Adrenal gland (tissue), 12 donors: ENCODE measurements around the gene DUOXA2. TPM values are rescaled to one million over a fixed set of nuclear protein-coding genes. Genes with fewer than 3 reads are reported as not detected.
"Not testable (repeated sequence)": the region's sequence is repeated elsewhere in the genome, so short reads cannot be mapped to it uniquely, and the experiment has no call there.

Experiments used
- DNase-seq, 7 donors: peaks; one replicate each; pipeline ENCODE4 v3.0.0-alpha.2; 2019 to 2020
- H3K27ac ChIP-seq, 5 donors: fragments of 200-600 bp; sonication (generic) in 4 of 5; 1 replicate in 3 of 5; 2 replicates in 2 of 5; pipeline versions ENCODE4 v1.5.1 to v1.8.0; 2016 to 2020; ENCODE audit warnings: mild to moderate bottlenecking in 1 of 5
- H3K27me3 ChIP-seq: fragments of 200-600 bp; 2 replicates; pipeline ENCODE4 v1.8.0; 2021
- H3K36me3 ChIP-seq, 2 donors: fragments of 200-600 bp; replicated peaks in 1 of 2; 1 replicate in 1 of 2; 2 replicates in 1 of 2; pipeline versions ENCODE4 v1.5.1 to v1.8.0; 2018 to 2022
- H3K4me1 ChIP-seq, 2 donors: fragments of 200-600 bp; replicated peaks in 1 of 2; 1 replicate in 1 of 2; 2 replicates in 1 of 2; pipeline versions ENCODE4 v1.5.1 to v1.8.0; 2018 to 2021
- H3K4me3 ChIP-seq, 4 donors: fragments of 200-600 bp; sonication (generic) in 3 of 4; one replicate each; pipeline ENCODE4 v1.5.1; 2016 to 2018
- H3K9me3 ChIP-seq, 3 donors: fragments of 200-600 bp; sonication (generic) in 1 of 3; replicated peaks in 1 of 3; 1 replicate in 2 of 3; 2 replicates in 1 of 3; pipeline versions ENCODE4 v1.5.1 to v1.8.0; 2016 to 2021
- CTCF ChIP-seq, 6 experiments: fragments of 450-650 bp in 4 of 6; fragments of 200-600 bp in 2 of 6; sonication (generic) in 1 of 6; IDR thresholded peaks; 1 replicate in 5 of 6; 2 replicates in 1 of 6; pipeline versions ENCODE4 v1.5.1 to v1.8.0; 2016 to 2021; ENCODE audit warnings: antibody characterized with exemption in 6 of 6, mild to moderate bottlenecking in 2 of 6, moderate library complexity in 1 of 6
- POLR2A ChIP-seq, 2 donors: fragments of 450-650 bp; IDR thresholded peaks; one replicate each; pipeline ENCODE4 v1.6.1; 2017; ENCODE audit warnings: antibody characterized with exemption in 2 of 2, mild to moderate bottlenecking in 2 of 2, moderate library complexity in 1 of 2
- WGBS, 4 donors: extraction: QIAGEN DNeasy Blood & Tissue Kit in 2 of 4; methylation state at CpG; one replicate each; pipeline versions ENCODE4 v1.1.5 to v1.1.7; 2013 to 2017; 5-methylcytosine and 5-hydroxymethylcytosine counted together
- intact Hi-C, 2 donors: fragments of 100-400 bp; cut with DNase I; formaldehyde crosslinking; loops; one replicate each; pipeline versions ENCODE4 v1.14.1 to v1.15.0; 2022 to 2023
- polyA plus RNA-seq, 3 donors: library from polyadenylated mRNA; stranded (reverse); fragments of 200-250 nt in 2 of 3; fragments of 350-450 nt in 1 of 3; fragmentation: Illumina TruSeq in 1 of 3; extraction: RNeasy Lipid Tissue Mini Kit (QIAGEN cat#74804) in 1 of 3; gene quantifications; one replicate each; pipeline ENCODE4 v1.2.3, GENCODE V29; 2013 to 2014
- total RNA-seq, 9 donors: library from RNA; depleted of rRNA in 4 of 9; stranded (reverse); fragments of >200 nt in 4 of 9; fragments of 120-200 nt in 1 of 9; fragmentation: NEBNext Ultra II Directional in 1 of 9; extraction: Animal tissue kit (Norgen Biotek cat#: 25700) in 1 of 9; gene quantifications; one replicate each; pipeline versions ENCODE4 v1.1.0 to v1.2.4, GENCODE V29; 2013 to 2023
- donor health status: healthy with polysubstance abuse.
- donor health status: Bipolar disorder and iron deficiency.
- donor health status: DM: yes; HTN: yes; CAD: no.
- donor health status: DM: no; HTN: no; CAD: no.
- donor health status: DM: no; HTN: no; CAD: no.
- donor health status: DM: yes; HTN: yes; CAD: no.

The DUOXA2 gene
- total and polyA plus RNA-seq, 12 donors, result 0.11 to 4.1 (median 0.85) TPM; not detected in 4

- Histone ChIP-seq H3K9me3 (no peaks in the 10 kb centered on the region), H3K4me1 (peaks cover 0 to 17% of the 10 kb centered on the region in 2 donors), H3K27ac (no peak overlapping the region), H3K4me3 (no peak overlapping the region), H3K36me3 (no peaks in the 10 kb centered on the region), H3K27me3 (peaks cover 14% of the 10 kb centered on the region)
- DNase-seq, result no peak
- intact Hi-C loops, result no loop called here
- 60 to 78% (median 71%) methylated on average over 3 of the region's 3 CpGs for WGBS, 4 donors
- no peak for TF ChIP-seq POLR2A (IDR thresholded peaks at IDR 0.05)
Measured at GRCh38 chr15:45132844-45133560, 18.9 kb downstream of the DUOXA2 start.

- Histone ChIP-seq H3K4me1 (peaks cover 0 to 18% of the 10 kb centered on the region in 2 donors), H3K27ac (no peak overlapping the region), H3K4me3 (no peak overlapping the region), H3K9me3 (no peaks in the 10 kb centered on the region), H3K36me3 (no peaks in the 10 kb centered on the region), H3K27me3 (peaks cover 14% of the 10 kb centered on the region)
- no peak for TF ChIP-seq POLR2A (IDR thresholded peaks at IDR 0.05)
- TF ChIP-seq CTCF (IDR thresholded peaks at IDR 0.05), result no peak
- intact Hi-C loops, result no loop called here
- 79 to 83% (median 81%) methylated on average over 5 of the region's 5 CpGs for WGBS, 4 donors
- no peak for DNase-seq
Measured at GRCh38 chr15:45133561-45133920, 19.4 kb downstream of the DUOXA2 start.

- intact Hi-C loops, result no loop called here
- DNase-seq, result no peak
- 87 to 94% (median 92%) methylated on average over 4 to 7 of the region's 7 CpGs for WGBS, 4 donors
- Histone ChIP-seq H3K36me3 (no peaks in the 10 kb centered on the region), H3K27ac (no peak overlapping the region), H3K4me1 (peaks cover 0 to 21% of the 10 kb centered on the region in 2 donors), H3K4me3 (no peak overlapping the region), H3K27me3 (peaks cover 10% of the 10 kb centered on the region), H3K9me3 (no peaks in the 10 kb centered on the region)
- TF ChIP-seq POLR2A (IDR thresholded peaks at IDR 0.05) (no peak), CTCF (IDR thresholded peaks at IDR 0.05) (no peak)
Measured at GRCh38 chr15:45134046-45134445, 19.9 kb downstream of the DUOXA2 start.

- TF ChIP-seq POLR2A (IDR thresholded peaks at IDR 0.05) (no peak), CTCF (IDR thresholded peaks at IDR 0.05) (peak in 2 of 6 experiments; percentile 22)
- Histone ChIP-seq H3K27me3 (peaks cover 2% of the 10 kb centered on the region), H3K4me1 (peaks cover 0 to 13% of the 10 kb centered on the region in 2 donors), H3K4me3 (peak overlapping the region in 1 of 4 donors; percentile 27), H3K36me3 (no peaks in the 10 kb centered on the region), H3K27ac (no peak overlapping the region), H3K9me3 (no peaks in the 10 kb centered on the region)
- 8 to 22% (median 10%) methylated on average over 18 to 57 of the region's 57 CpGs; no CpG with 5 or more reads in 1 of the 4 donors for WGBS, 4 donors
- intact Hi-C loops, result no loop called here
- DNase-seq, result peak in 3 of 7 donors; percentile 50 to 57 (median 54)
Measured at GRCh38 chr15:45134682-45135604, 20.8 kb downstream of the DUOXA2 start.

- H3K27ac ChIP-seq, DNase-seq, H3K9me3 ChIP-seq, intact Hi-C loops, H3K4me3 ChIP-seq, H3K27me3 ChIP-seq, H3K36me3 ChIP-seq: not testable (repeated sequence)
- H3K4me1 ChIP-seq, result peaks cover 0 to 12% of the 10 kb centered on the region in 2 donors
- WGBS, 4 donors, result 7 to 21% (median 15%) methylated on average over 5 to 9 of the region's 37 CpGs
Measured at GRCh38 chr15:45135705-45136377, 21.7 kb downstream of the DUOXA2 start.
